Mesendoderm (in vitro differentiated cells): Measurements from ENCODE around the gene RCE1.

ENCODE experiments used
- DNase-seq: peaks from one replicate; pipeline ENCODE4 v3.0.0; 2013
- H2AK5ac ChIP-seq: 2 replicates; pipeline ENCODE4 v1.6.1; 2013; ENCODE audit warnings: low read length, inconsistent platforms
- H2BK120ac ChIP-seq: 2 replicates; pipeline ENCODE4 v1.6.1; 2013; ENCODE audit warnings: low read depth, mild to moderate bottlenecking, low read length, moderate library complexity, mixed read lengths
- H2BK15ac ChIP-seq: replicated peaks from 2 replicates; pipeline ENCODE4 v1.6.1; 2013; ENCODE audit warnings: low read depth, mild to moderate bottlenecking, moderate library complexity
- H2BK5ac ChIP-seq: 2 replicates; pipeline ENCODE4 v1.6.1; 2013; ENCODE audit warnings: low read length, inconsistent platforms
- H3K18ac ChIP-seq: 2 replicates; pipeline ENCODE4 v1.6.1; 2013; ENCODE audit warnings: mild to moderate bottlenecking, low read length, mixed read lengths
- H3K23ac ChIP-seq: one replicate; pipeline ENCODE4 v1.6.1; 2013; ENCODE audit warnings: low read length
- H3K27ac ChIP-seq: 2 replicates; pipeline ENCODE4 v1.5.1; 2013; ENCODE audit warnings: low read depth, mild to moderate bottlenecking, inconsistent platforms, low read length, moderate library complexity
- H3K27me3 ChIP-seq: 2 replicates; pipeline ENCODE4 v1.6.1; 2013; ENCODE audit warnings: low read length, control low read depth, mild to moderate bottlenecking, inconsistent platforms; ENCODE audit not compliant: insufficient read depth, poor library complexity
- H3K36me3 ChIP-seq: 2 replicates; pipeline ENCODE4 v1.6.1; 2013; ENCODE audit warnings: low read length, inconsistent platforms; ENCODE audit not compliant: control insufficient read depth, insufficient read depth
- H3K4ac ChIP-seq: one replicate; pipeline ENCODE4 v1.6.1; 2013; ENCODE audit warnings: low read depth, mild to moderate bottlenecking, low read length, moderate library complexity
- H3K4me1 ChIP-seq: 2 replicates; pipeline ENCODE4 v1.6.1; 2013; ENCODE audit warnings: low read depth, low read length, inconsistent platforms; ENCODE audit not compliant: control insufficient read depth
- H3K4me2 ChIP-seq: 2 replicates; pipeline ENCODE4 v1.6.1; 2013; ENCODE audit warnings: low read length
- H3K4me3 ChIP-seq: 2 replicates; pipeline ENCODE4 v1.5.1; 2013; ENCODE audit warnings: mild to moderate bottlenecking, low read length
- H3K56ac ChIP-seq: one replicate; pipeline ENCODE4 v1.6.1; 2013; ENCODE audit warnings: low read length
- H3K79me1 ChIP-seq: 2 replicates; pipeline ENCODE4 v1.6.1; 2013; ENCODE audit warnings: low read length, inconsistent platforms
- H3K79me2 ChIP-seq: 2 replicates; pipeline ENCODE4 v1.6.1; 2013; ENCODE audit warnings: mild to moderate bottlenecking, low read length; ENCODE audit not compliant: control insufficient read depth, insufficient read depth
- H3K9ac ChIP-seq: 2 replicates; pipeline ENCODE4 v1.6.1; 2013; ENCODE audit warnings: low read length, inconsistent platforms
- H4K5ac ChIP-seq: one replicate; pipeline ENCODE4 v1.6.1; 2013; ENCODE audit warnings: low read length
- H4K8ac ChIP-seq: one replicate; pipeline ENCODE4 v1.6.1; 2013; ENCODE audit warnings: low read depth, mild to moderate bottlenecking, control low read depth, low read length, moderate library complexity
- WGBS: extraction: QIAGEN DNeasy Blood & Tissue Kit; methylation state at CpG from one replicate; pipeline ENCODE4 v1.1.7; 2013; ENCODE audit warnings: low lambda C conversion rate, missing lambda C conversion rate; ENCODE audit not compliant: insufficient coverage; ENCODE audit errors: extremely low coverage; 5-methylcytosine and 5-hydroxymethylcytosine counted together

Gene RCE1

GRCh38 chr11:66874232-66874631 lies 31.0 kb downstream of the RCE1 start:
- no peak overlapping the region for H3K23ac ChIP-seq
- H3K27me3 ChIP-seq = no peaks in the 10 kb centered on the region
- no peak for DNase-seq
- no CpG with 5 or more reads among the region's 6 CpGs for WGBS
- no peak overlapping the region for H4K8ac ChIP-seq
- no peak overlapping the region for H3K9ac ChIP-seq
- H2BK120ac ChIP-seq = no peak overlapping the region
- no peak overlapping the region for H3K4me2 ChIP-seq
- no peaks in the 10 kb centered on the region for H3K36me3 ChIP-seq
- H3K4me1 ChIP-seq = no peaks in the 10 kb centered on the region
- no peak overlapping the region for H3K4me3 ChIP-seq
- no peak overlapping the region for H2AK5ac ChIP-seq
- no peak overlapping the region for H3K27ac ChIP-seq
- H3K18ac ChIP-seq = no peak overlapping the region
- H3K79me1 ChIP-seq = no peaks in the 10 kb centered on the region
- H3K56ac ChIP-seq = no peak overlapping the region
- H4K5ac ChIP-seq = no peak overlapping the region
- no peak overlapping the region for H2BK5ac ChIP-seq
- no peak overlapping the region for H2BK15ac ChIP-seq
- H3K4ac ChIP-seq = no peak overlapping the region
- H3K79me2 ChIP-seq = no peaks in the 10 kb centered on the region

- Histone ChIP-seq H2AK5ac (no peak overlapping the region), H4K8ac (no peak overlapping the region), H3K23ac (no peak overlapping the region), H3K27me3 (no peaks in the 10 kb centered on the region), H4K5ac (no peak overlapping the region), H3K4me1 (no peaks in the 10 kb centered on the region), H3K79me1 (no peaks in the 10 kb centered on the region), H3K4me2 (no peak overlapping the region), H3K79me2 (no peaks in the 10 kb centered on the region), H3K27ac (no peak overlapping the region), H3K4ac (no peak overlapping the region), H3K4me3 (no peak overlapping the region), H3K18ac (no peak overlapping the region), H2BK15ac (no peak overlapping the region), H2BK120ac (no peak overlapping the region), H2BK5ac (no peak overlapping the region), H3K36me3 (no peaks in the 10 kb centered on the region), H3K56ac (no peak overlapping the region), H3K9ac (no peak overlapping the region)
- no peak for DNase-seq
- no CpG with 5 or more reads among the region's 13 CpGs for WGBS
Measured at GRCh38 chr11:66875378-66875777, 32.1 kb downstream of the RCE1 start.

- no peak for DNase-seq
- WGBS = no CpG with 5 or more reads among the region's 9 CpGs
- Histone ChIP-seq H2AK5ac (no peak overlapping the region), H3K36me3 (no peaks in the 10 kb centered on the region), H2BK15ac (no peak overlapping the region), H3K79me1 (no peaks in the 10 kb centered on the region), H3K27ac (no peak overlapping the region), H3K4me1 (no peaks in the 10 kb centered on the region), H3K27me3 (no peaks in the 10 kb centered on the region), H3K56ac (no peak overlapping the region), H3K9ac (no peak overlapping the region), H4K5ac (no peak overlapping the region), H2BK120ac (no peak overlapping the region), H3K79me2 (no peaks in the 10 kb centered on the region), H4K8ac (no peak overlapping the region), H3K4me3 (no peak overlapping the region), H3K18ac (no peak overlapping the region), H2BK5ac (no peak overlapping the region), H3K4ac (no peak overlapping the region), H3K4me2 (no peak overlapping the region), H3K23ac (peak overlapping the region; percentile 74)
Measured at GRCh38 chr11:66877588-66878385, 34.5 kb downstream of the RCE1 start.

GRCh38 chr11:66878474-66878873 lies 35.2 kb downstream of the RCE1 start:
- Histone ChIP-seq H3K27ac (no peak overlapping the region), H3K36me3 (no peaks in the 10 kb centered on the region), H3K4ac (no peak overlapping the region), H3K9ac (no peak overlapping the region), H3K79me1 (no peaks in the 10 kb centered on the region), H3K23ac (no peak overlapping the region), H2BK15ac (no peak overlapping the region), H2BK120ac (no peak overlapping the region), H2AK5ac (no peak overlapping the region), H4K8ac (no peak overlapping the region), H3K4me2 (no peak overlapping the region), H3K79me2 (no peaks in the 10 kb centered on the region), H3K27me3 (no peaks in the 10 kb centered on the region), H2BK5ac (no peak overlapping the region), H3K4me3 (no peak overlapping the region), H3K18ac (no peak overlapping the region), H3K56ac (no peak overlapping the region), H3K4me1 (no peaks in the 10 kb centered on the region), H4K5ac (no peak overlapping the region)
- DNase-seq = no peak
- no CpG with 5 or more reads among the region's 12 CpGs for WGBS

GRCh38 chr11:66879000-66879399 lies 35.8 kb downstream of the RCE1 start:
- WGBS = no CpG with 5 or more reads among the region's 7 CpGs
- H3K27ac ChIP-seq = no peak overlapping the region
- no peak overlapping the region for H3K18ac ChIP-seq
- no peaks in the 10 kb centered on the region for H3K27me3 ChIP-seq
- DNase-seq = no peak
- no peak overlapping the region for H3K4me2 ChIP-seq
- no peak overlapping the region for H3K4ac ChIP-seq
- no peaks in the 10 kb centered on the region for H3K79me1 ChIP-seq
- no peak overlapping the region for H3K9ac ChIP-seq
- H4K8ac ChIP-seq = no peak overlapping the region
- no peak overlapping the region for H2BK5ac ChIP-seq
- no peaks in the 10 kb centered on the region for H3K36me3 ChIP-seq
- no peak overlapping the region for H3K4me3 ChIP-seq
- H3K23ac ChIP-seq = no peak overlapping the region
- no peak overlapping the region for H2BK15ac ChIP-seq
- H2AK5ac ChIP-seq = no peak overlapping the region
- H3K4me1 ChIP-seq = no peaks in the 10 kb centered on the region
- no peak overlapping the region for H3K56ac ChIP-seq
- no peak overlapping the region for H4K5ac ChIP-seq
- H3K79me2 ChIP-seq = no peaks in the 10 kb centered on the region
- H2BK120ac ChIP-seq = no peak overlapping the region

GRCh38 chr11:66879583-66879982 lies 36.3 kb downstream of the RCE1 start:
- Histone ChIP-seq H3K79me2 (no peaks in the 10 kb centered on the region), H3K36me3 (no peaks in the 10 kb centered on the region)
- no CpG with 5 or more reads among the region's 9 CpGs for WGBS

More at GRCh38 chr11:66879583-66879982, 36.3 kb downstream of the RCE1 start:
- Histone ChIP-seq H2AK5ac (no peak overlapping the region), H2BK120ac (no peak overlapping the region), H3K23ac (no peak overlapping the region), H3K27me3 (no peaks in the 10 kb centered on the region), H3K4ac (no peak overlapping the region), H3K79me1 (no peaks in the 10 kb centered on the region), H3K4me2 (no peak overlapping the region), H2BK15ac (no peak overlapping the region), H2BK5ac (no peak overlapping the region), H3K56ac (no peak overlapping the region), H3K4me3 (no peak overlapping the region), H4K5ac (no peak overlapping the region), H3K9ac (no peak overlapping the region), H3K4me1 (no peaks in the 10 kb centered on the region), H3K27ac (no peak overlapping the region), H4K8ac (no peak overlapping the region), H3K18ac (no peak overlapping the region)
- no peak for DNase-seq
